Loucy (cell line): Measurements from ENCODE around the gene NPIPB8.

Experiments used
- CTCF ChIP-seq: fragments of 200-600 bp; sonication (generic); conservative IDR thresholded peaks from 2 replicates; pipeline ENCODE4 v1.5.1; 2014; ENCODE audit warnings: mild to moderate bottlenecking, antibody characterized with exemption, low read length
- EZH2phosphoT487 ChIP-seq: fragments of 200-600 bp; IDR thresholded peaks from 2 replicates; pipeline ENCODE4 v1.6.1; 2018; ENCODE audit warnings: antibody characterized with exemption, mild to moderate bottlenecking, moderate library complexity, borderline replicate concordance

- no peak for TF ChIP-seq EZH2phosphoT487
- TF ChIP-seq CTCF = no peak
Measured at GRCh38 chr16:28609631-28610594, 28.0 kb upstream of the NPIPB8 start, which contains the start of gene SULT1A1.
